Cerebellar nuclear complex (tissue), 1 donor: ENCODE results near the gene KNCN.

Source experiments
- DNase-seq, 2 experiments: peaks; one replicate each; lab custom pipeline; 2025; lab: John Stamatoyannopoulos, UW

KNCN gene

DNA sequence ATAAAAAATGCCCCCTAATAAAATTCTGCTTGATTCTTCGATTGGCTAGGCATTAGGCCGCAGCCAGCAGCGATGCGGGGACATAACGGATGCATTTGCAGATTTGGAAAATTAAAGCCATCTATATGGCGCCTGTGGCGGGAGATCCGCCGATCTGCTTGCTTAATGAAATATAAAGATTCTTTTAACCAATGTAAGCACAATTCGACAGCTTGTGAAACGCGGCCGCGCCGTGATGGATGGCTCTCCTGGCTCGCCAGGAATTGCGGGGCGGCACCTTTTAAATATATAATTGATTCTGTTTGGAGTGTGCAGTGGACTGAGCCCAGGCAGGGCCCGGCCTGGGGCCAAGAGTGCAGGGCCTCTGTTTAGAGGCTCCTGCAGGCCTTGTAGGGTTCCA is 53.8 kb downstream of the KNCN start:
- DNase-seq, result no peak

GRCh38 chr1:46497020-46497419 is 54.4 kb downstream of the KNCN start:
- DNase-seq, result no peak

DNA sequence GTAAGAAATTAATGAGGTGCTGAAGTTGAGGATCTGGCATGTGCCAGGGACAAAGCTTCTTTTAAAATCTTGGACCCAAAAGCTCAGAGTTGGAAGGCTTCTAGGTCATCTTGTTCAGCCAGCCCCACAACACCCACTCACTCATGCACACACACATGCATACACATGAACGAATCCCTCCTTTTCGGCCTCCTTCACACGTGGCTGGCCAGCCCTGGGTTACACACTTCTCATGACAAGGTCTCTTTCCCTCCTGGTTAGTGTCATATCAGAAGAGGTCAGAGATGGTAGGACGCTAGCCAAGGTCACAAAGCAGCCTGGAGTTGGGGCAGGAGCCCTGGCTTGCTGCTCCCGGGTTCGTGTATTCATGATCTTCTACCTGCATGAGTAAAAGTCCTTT is 54.9 kb downstream of the KNCN start:
- no peak for DNase-seq

DNA sequence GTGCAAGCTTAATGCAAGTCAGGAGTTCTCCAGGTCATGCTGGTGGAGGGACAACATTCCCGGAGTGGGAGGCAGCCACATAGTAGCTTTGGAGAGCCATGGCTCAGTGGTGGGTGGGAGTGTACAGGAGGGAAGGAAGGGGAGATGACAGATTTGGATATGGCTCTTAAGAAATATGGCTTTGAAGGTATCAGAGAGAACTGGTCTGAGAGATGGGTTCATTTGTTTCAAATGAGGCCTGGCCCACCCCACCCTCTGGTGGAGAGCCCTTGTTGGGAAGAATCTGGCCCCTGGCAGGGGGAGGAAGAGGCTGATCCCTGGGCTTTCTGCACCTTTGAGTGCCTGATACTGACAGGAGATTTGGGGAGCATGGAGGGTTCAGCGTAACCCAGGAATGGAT is 55.7 kb downstream of the KNCN start:
- no peak for DNase-seq
